Measurements from ENCODE around the gene KREMEN2. TPM values are rescaled to one million over a fixed set of nuclear protein-coding genes. Genes with fewer than 3 reads are reported as not detected.

Gene KREMEN2
- polyA plus RNA-seq, 4 donors = 0.15 to 0.54 (median 0.47) TPM; not detected in 1

DNA sequence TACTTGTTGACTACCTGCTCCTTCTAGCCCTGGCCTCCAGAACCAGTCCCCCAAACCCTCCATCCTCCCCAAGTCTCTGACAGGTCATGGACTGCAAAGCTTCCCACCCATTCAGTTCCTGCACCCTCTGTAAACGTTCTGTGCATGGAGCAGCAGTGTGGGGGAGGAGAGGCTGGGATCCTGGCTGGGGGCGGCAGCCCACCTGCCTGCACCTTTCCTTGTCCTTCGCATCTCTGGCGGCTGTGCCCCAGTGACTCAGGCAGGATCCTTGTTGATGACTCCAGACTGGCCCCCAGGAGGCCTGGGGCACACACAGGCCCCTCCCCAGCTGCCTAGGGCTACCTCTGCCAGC is 17.8 kb downstream of the KREMEN2 start:
- H3K36me3 ChIP-seq (ENCODE audit: control insufficient read depth in 3 of 3, insufficient read depth in 2 of 3, low read depth in 1 of 3, low read length in 3 of 3) = peaks cover 0 to 9% (median 0%) of the 10 kb centered on the region in 3 donors
- DNase-seq (no peak), FAIRE-seq (no peak)
- H3K4me1 ChIP-seq (ENCODE audit: control insufficient read depth in 3 of 3, insufficient read depth in 2 of 3, low read depth in 1 of 3, low read length in 2 of 3) = peaks cover 0 to 17% (median 0%) of the 10 kb centered on the region in 3 donors
- WGBS, 3 donors = 75 to 80% (median 76%) methylated on average over 4 of the region's 4 CpGs
- H3K4me3 ChIP-seq (ENCODE audit: low read depth in 1 of 3, low read length in 3 of 3) = no peak overlapping the region
- H3K27ac ChIP-seq (ENCODE audit: low read depth in 1 of 3, low read length in 2 of 3) = no peak overlapping the region
- peaks cover 0 to 2% (median 0%) of the 10 kb centered on the region in 3 donors for H3K27me3 ChIP-seq (ENCODE audit: control insufficient read depth in 3 of 3, insufficient read depth in 3 of 3, low read length in 3 of 3)
- no peaks in the 10 kb centered on the region for H3K9me3 ChIP-seq (ENCODE audit: control insufficient read depth in 2 of 2, insufficient read depth in 1 of 2, low read depth in 1 of 2, low read length in 1 of 2)

DNA sequence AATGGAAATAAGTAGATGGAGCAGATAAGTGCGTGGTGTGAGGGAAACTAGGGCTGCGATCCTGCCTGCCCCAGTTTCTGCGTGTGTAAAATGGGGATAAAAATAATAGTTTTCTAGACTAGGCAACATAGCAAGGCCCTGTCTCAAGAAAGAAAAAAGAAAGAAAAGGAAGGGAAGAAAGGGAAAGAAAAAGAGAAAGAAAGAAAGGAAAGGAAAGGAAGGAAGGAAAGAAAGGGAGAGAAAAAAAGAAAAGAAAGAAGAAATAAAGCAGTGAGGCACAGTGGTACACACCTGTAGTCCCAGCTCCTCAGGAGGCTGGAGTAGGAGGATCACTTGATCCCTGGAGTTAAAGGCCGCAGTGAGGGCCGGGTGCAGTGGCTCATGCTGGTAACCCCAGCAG is 18.3 kb downstream of the KREMEN2 start:
- Histone ChIP-seq H3K9me3 (ENCODE audit: control insufficient read depth in 2 of 2, insufficient read depth in 1 of 2, low read depth in 1 of 2, low read length in 1 of 2) (no peaks in the 10 kb centered on the region), H3K27me3 (ENCODE audit: control insufficient read depth in 3 of 3, insufficient read depth in 3 of 3, low read length in 3 of 3) (peaks cover 0 to 2% (median 0%) of the 10 kb centered on the region in 3 donors), H3K4me1 (ENCODE audit: control insufficient read depth in 3 of 3, insufficient read depth in 2 of 3, low read depth in 1 of 3, low read length in 2 of 3) (peaks cover 0 to 17% (median 0%) of the 10 kb centered on the region in 3 donors), H3K36me3 (ENCODE audit: control insufficient read depth in 3 of 3, insufficient read depth in 2 of 3, low read depth in 1 of 3, low read length in 3 of 3) (peaks cover 0 to 5% (median 0%) of the 10 kb centered on the region in 3 donors), H3K27ac (ENCODE audit: low read depth in 1 of 3, low read length in 2 of 3) (no peak overlapping the region), H3K4me3 (ENCODE audit: low read depth in 1 of 3, low read length in 3 of 3) (no peak overlapping the region)
- 85 to 91% (median 90%) methylated on average over 5 of the region's 5 CpGs for WGBS, 3 donors
- FAIRE-seq = no peak
- no peak for DNase-seq

DNA sequence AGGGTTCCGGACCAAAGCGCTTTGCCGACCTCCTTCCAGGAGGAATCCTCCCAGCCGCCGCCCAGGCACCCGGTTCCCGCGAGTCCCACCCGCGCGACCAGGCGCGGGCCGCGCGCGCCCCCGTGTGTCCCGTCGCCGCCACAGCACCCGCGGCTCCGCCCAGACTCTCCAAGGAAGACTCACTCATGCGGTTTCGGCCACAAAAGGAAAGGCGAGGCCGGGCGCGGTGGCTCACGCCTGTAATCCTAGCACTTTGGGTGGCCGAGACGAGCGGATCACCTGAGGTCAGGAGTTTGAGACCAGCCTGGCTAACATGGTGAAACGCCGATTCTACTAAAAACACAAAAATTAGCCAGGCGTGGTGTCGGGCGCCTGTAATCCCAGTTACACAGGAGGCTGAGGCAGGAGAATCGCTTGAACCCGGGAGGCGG is 19.6 kb downstream of the KREMEN2 start:
- no peak overlapping the region for H3K4me3 ChIP-seq (ENCODE audit: low read depth in 1 of 3, low read length in 3 of 3)
- DNase-seq = peak; percentile 74 to 88
- no peaks in the 10 kb centered on the region for H3K9me3 ChIP-seq (ENCODE audit: control insufficient read depth in 2 of 2, insufficient read depth in 1 of 2, low read depth in 1 of 2, low read length in 1 of 2)
- peaks cover 0 to 2% (median 0%) of the 10 kb centered on the region in 3 donors for H3K27me3 ChIP-seq (ENCODE audit: control insufficient read depth in 3 of 3, insufficient read depth in 3 of 3, low read length in 3 of 3)
- no peaks in the 10 kb centered on the region for H3K36me3 ChIP-seq (ENCODE audit: control insufficient read depth in 3 of 3, insufficient read depth in 2 of 3, low read depth in 1 of 3, low read length in 3 of 3)
- WGBS, 3 donors = 1 to 9% (median 4%) methylated on average over 42 of the region's 42 CpGs
- H3K27ac ChIP-seq (ENCODE audit: low read depth in 1 of 3, low read length in 2 of 3) = no peak overlapping the region
- no peak for FAIRE-seq
- peaks cover 0 to 17% (median 0%) of the 10 kb centered on the region in 3 donors for H3K4me1 ChIP-seq (ENCODE audit: control insufficient read depth in 3 of 3, insufficient read depth in 2 of 3, low read depth in 1 of 3, low read length in 2 of 3)

DNA sequence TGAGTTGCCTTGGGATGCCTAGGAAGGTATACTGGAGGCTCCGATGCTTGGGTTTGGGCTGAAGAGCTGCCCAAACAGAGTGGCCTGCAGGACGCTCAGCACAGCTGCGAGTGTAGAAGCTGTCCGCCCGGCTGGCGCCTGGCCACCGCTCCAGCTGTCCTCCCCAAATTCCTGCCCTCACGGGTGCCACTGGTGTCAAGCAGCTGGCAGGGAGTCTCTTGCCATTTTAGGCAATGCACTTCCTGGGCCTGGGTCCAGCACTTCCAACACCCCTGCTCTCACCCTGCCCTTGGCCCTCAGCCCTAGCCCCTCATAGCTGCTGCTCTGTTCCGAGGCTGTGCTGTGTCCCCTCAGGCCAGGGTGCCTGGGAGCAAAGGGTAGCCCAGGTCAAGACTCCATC is 21.4 kb downstream of the KREMEN2 start:
- Histone ChIP-seq H3K36me3 (ENCODE audit: control insufficient read depth in 3 of 3, insufficient read depth in 2 of 3, low read depth in 1 of 3, low read length in 3 of 3) (no peaks in the 10 kb centered on the region), H3K9me3 (ENCODE audit: control insufficient read depth in 2 of 2, insufficient read depth in 1 of 2, low read depth in 1 of 2, low read length in 1 of 2) (no peaks in the 10 kb centered on the region), H3K27ac (ENCODE audit: low read depth in 1 of 3, low read length in 2 of 3) (no peak overlapping the region), H3K27me3 (ENCODE audit: control insufficient read depth in 3 of 3, insufficient read depth in 3 of 3, low read length in 3 of 3) (peaks cover 0 to 1% (median 0%) of the 10 kb centered on the region in 3 donors), H3K4me3 (ENCODE audit: low read depth in 1 of 3, low read length in 3 of 3) (no peak overlapping the region), H3K4me1 (ENCODE audit: control insufficient read depth in 3 of 3, insufficient read depth in 2 of 3, low read depth in 1 of 3, low read length in 2 of 3) (peaks cover 0 to 10% (median 0%) of the 10 kb centered on the region in 3 donors)
- 59 to 61% (median 59%) methylated on average over 8 to 9 of the region's 9 CpGs for WGBS, 3 donors
- DNase-seq = no peak
- no peak for FAIRE-seq

DNA sequence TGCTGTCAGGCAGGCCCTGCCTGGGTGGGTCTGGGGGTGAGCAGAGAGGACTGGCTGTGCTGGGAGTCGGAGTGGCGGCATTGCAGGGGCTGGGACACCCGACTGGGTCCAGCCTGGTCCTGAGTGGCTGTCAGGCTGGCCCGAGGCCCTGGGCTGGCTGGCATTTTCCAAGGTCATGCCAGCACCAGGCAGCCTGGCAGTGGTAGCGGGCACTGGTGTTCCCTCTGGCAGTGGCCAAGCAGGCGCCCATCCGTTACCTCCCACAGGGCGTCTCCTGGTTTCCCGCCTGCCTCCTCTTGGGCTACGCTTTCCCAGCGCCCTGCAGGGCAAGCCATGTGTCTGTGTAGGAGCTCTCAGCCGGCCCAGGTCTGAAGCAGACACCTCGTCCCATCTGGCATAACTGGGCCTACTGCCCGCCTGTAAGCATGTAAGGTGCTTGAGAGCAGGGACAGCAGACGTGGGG is 21.8 kb downstream of the KREMEN2 start:
- H3K27me3 ChIP-seq (ENCODE audit: control insufficient read depth in 3 of 3, insufficient read depth in 3 of 3, low read length in 3 of 3) = peaks cover 0 to 4% (median 0%) of the 10 kb centered on the region in 3 donors
- H3K4me1 ChIP-seq (ENCODE audit: control insufficient read depth in 3 of 3, insufficient read depth in 2 of 3, low read depth in 1 of 3, low read length in 2 of 3) = peaks cover 0 to 7% (median 0%) of the 10 kb centered on the region in 3 donors
- no peaks in the 10 kb centered on the region for H3K9me3 ChIP-seq (ENCODE audit: control insufficient read depth in 2 of 2, insufficient read depth in 1 of 2, low read depth in 1 of 2, low read length in 1 of 2)
- no peak overlapping the region for H3K27ac ChIP-seq (ENCODE audit: low read depth in 1 of 3, low read length in 2 of 3)
- H3K4me3 ChIP-seq (ENCODE audit: low read depth in 1 of 3, low read length in 3 of 3) = no peak overlapping the region
- 76 to 81% (median 79%) methylated on average over 15 of the region's 15 CpGs for WGBS, 3 donors
- FAIRE-seq (no peak), DNase-seq (no peak)
- no peaks in the 10 kb centered on the region for H3K36me3 ChIP-seq (ENCODE audit: control insufficient read depth in 3 of 3, insufficient read depth in 2 of 3, low read depth in 1 of 3, low read length in 3 of 3)

DNA sequence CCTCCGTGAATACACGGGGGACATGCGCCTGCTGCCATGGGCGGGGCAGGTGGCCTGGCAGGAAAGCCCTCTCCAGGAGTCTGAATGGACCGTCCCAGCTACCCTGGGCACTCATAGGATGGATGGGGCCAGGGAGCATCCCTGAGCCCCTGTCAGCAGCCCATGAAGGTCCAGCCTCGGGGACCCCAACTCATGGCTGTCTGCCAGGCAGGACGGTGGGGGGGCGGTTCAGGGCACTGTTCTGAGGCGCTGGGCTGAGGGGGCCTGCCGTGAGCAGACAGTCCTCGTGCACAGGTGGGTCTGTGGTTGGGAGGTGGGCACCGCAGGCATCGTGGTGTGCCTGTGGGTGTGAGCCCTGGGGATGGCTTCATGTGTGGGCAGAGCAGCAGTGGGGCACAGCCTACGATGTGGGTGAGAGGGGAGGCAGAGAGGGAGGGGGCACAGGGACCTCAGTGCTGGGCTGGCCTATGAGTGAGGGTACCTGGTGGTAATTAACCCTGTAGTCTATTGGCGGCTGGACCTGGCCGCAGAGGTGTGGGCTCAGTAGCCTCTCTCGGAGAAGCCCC is 22.6 kb downstream of the KREMEN2 start:
- Histone ChIP-seq H3K4me1 (ENCODE audit: control insufficient read depth in 3 of 3, insufficient read depth in 2 of 3, low read depth in 1 of 3, low read length in 2 of 3) (no peaks in the 10 kb centered on the region), H3K9me3 (ENCODE audit: control insufficient read depth in 2 of 2, insufficient read depth in 1 of 2, low read depth in 1 of 2, low read length in 1 of 2) (no peaks in the 10 kb centered on the region), H3K27me3 (ENCODE audit: control insufficient read depth in 3 of 3, insufficient read depth in 3 of 3, low read length in 3 of 3) (peaks cover 0 to 4% (median 0%) of the 10 kb centered on the region in 3 donors), H3K27ac (ENCODE audit: low read depth in 1 of 3, low read length in 2 of 3) (no peak overlapping the region), H3K36me3 (ENCODE audit: control insufficient read depth in 3 of 3, insufficient read depth in 2 of 3, low read depth in 1 of 3, low read length in 3 of 3) (no peaks in the 10 kb centered on the region), H3K4me3 (ENCODE audit: low read depth in 1 of 3, low read length in 3 of 3) (no peak overlapping the region)
- FAIRE-seq (no peak), DNase-seq (no peak)
- WGBS, 3 donors = 70 to 78% (median 75%) methylated on average over 15 to 17 of the region's 17 CpGs

DNA sequence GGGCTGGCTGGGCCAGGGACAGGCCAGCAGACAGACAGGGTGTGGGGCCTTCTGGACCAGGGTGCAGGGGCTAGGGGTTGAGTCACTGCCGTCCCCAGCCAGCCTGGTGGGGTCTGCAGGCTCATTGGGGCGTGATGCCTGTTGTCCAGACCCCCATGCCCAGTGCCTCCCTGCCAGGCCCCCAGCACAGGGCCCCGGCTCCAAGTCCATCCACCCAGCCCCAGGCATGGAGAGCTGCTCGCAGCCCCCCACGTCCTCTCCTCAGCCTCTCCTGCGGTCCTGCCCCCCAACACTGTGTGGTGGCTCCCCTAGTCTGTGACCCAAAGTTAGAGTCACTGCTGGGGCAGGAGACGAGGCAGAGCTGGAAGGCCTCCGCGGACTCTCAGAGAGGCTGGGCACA is 23.2 kb downstream of the KREMEN2 start:
- no peak for DNase-seq
- Histone ChIP-seq H3K9me3 (ENCODE audit: control insufficient read depth in 2 of 2, insufficient read depth in 1 of 2, low read depth in 1 of 2, low read length in 1 of 2) (no peaks in the 10 kb centered on the region), H3K27ac (ENCODE audit: low read depth in 1 of 3, low read length in 2 of 3) (no peak overlapping the region), H3K27me3 (ENCODE audit: control insufficient read depth in 3 of 3, insufficient read depth in 3 of 3, low read length in 3 of 3) (peaks cover 0 to 4% (median 0%) of the 10 kb centered on the region in 3 donors), H3K4me3 (ENCODE audit: low read depth in 1 of 3, low read length in 3 of 3) (no peak overlapping the region), H3K36me3 (ENCODE audit: control insufficient read depth in 3 of 3, insufficient read depth in 2 of 3, low read depth in 1 of 3, low read length in 3 of 3) (no peaks in the 10 kb centered on the region), H3K4me1 (ENCODE audit: control insufficient read depth in 3 of 3, insufficient read depth in 2 of 3, low read depth in 1 of 3, low read length in 2 of 3) (no peaks in the 10 kb centered on the region)
- WGBS, 3 donors = 81 to 90% (median 90%) methylated on average over 9 of the region's 9 CpGs
- no peak for FAIRE-seq

DNA sequence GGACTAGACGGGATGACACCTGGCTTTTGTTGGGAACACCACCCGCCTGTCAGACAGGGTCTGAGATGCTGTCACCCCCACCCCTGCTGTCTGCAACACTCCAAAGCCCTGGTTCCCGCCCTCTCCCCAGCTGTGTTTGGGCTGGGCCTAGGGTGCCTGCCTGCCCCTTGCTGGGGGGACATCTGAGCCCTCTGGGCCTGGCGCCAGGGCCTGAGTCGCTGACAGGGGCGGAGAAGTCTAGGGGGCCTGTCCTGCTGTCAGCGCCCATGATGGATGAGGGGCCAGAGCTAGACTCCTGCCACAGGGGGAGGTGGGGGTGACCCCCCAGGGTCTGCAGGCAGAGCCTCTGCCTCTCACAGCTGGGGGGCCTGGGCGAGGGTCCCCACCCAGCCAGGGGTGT is 23.8 kb downstream of the KREMEN2 start:
- FAIRE-seq (no peak), DNase-seq (no peak)
- Histone ChIP-seq H3K27ac (ENCODE audit: low read depth in 1 of 3, low read length in 2 of 3) (no peak overlapping the region), H3K27me3 (ENCODE audit: control insufficient read depth in 3 of 3, insufficient read depth in 3 of 3, low read length in 3 of 3) (peaks cover 0 to 4% (median 0%) of the 10 kb centered on the region in 3 donors), H3K36me3 (ENCODE audit: control insufficient read depth in 3 of 3, insufficient read depth in 2 of 3, low read depth in 1 of 3, low read length in 3 of 3) (peaks cover 0 to 4% (median 0%) of the 10 kb centered on the region in 3 donors), H3K4me1 (ENCODE audit: control insufficient read depth in 3 of 3, insufficient read depth in 2 of 3, low read depth in 1 of 3, low read length in 2 of 3) (no peaks in the 10 kb centered on the region), H3K4me3 (ENCODE audit: low read depth in 1 of 3, low read length in 3 of 3) (no peak overlapping the region), H3K9me3 (ENCODE audit: control insufficient read depth in 2 of 2, insufficient read depth in 1 of 2, low read depth in 1 of 2, low read length in 1 of 2) (no peaks in the 10 kb centered on the region)
- whole genome bisulfite sequencing, 3 donors = 69 to 73% (median 72%) methylated on average over 7 to 8 of the region's 8 CpGs

Data from small intestine (tissue), 7 donors.